Stimulated activated CD8-positive, alpha-beta memory T cell treated with anti-CD3 and anti-CD28 coated beads, Interleukin-12 subunit alpha, Interleukin-12 subunit beta, amount 100 ng/mL, for 4 hours (primary cell): ENCODE data around the gene PSMD7.
"Not testable (repeated sequence)": the region's sequence is repeated elsewhere in the genome, so short reads cannot be mapped to it uniquely, and the experiment has no call there.

ENCODE experiments used
- DNase-seq: peaks from one replicate; pipeline ENCODE4 v3.0.0-alpha.2; 2020; ENCODE audit warnings: low read depth

PSMD7 gene

GRCh38 chr16:74297145-74297665 is 591 bp downstream of the PSMD7 start:
- peak; percentile 2 for DNase-seq

- DNase-seq: no peak
Observed at GRCh38 chr16:74298104-74298503, 1.5 kb downstream of the PSMD7 start.

GRCh38 chr16:74302341-74302740 is 5.7 kb downstream of the PSMD7 start:
- DNase-seq: no peak

- no peak for DNase-seq
Observed at GRCh38 chr16:74304164-74304834, 7.7 kb downstream of the PSMD7 start.

GRCh38 chr16:74304835-74305176 is 8.2 kb downstream of the PSMD7 start:
- DNase-seq: no peak

- DNase-seq: no peak
Observed at GRCh38 chr16:74305281-74305680, 8.7 kb downstream of the PSMD7 start.

- DNase-seq: no peak
Observed at GRCh38 chr16:74305978-74306784, 9.6 kb downstream of the PSMD7 start.

GRCh38 chr16:74307383-74307782 is 10.8 kb downstream of the PSMD7 start:
- no peak for DNase-seq

- DNase-seq: no peak
Observed at GRCh38 chr16:74309789-74310781, 13.5 kb downstream of the PSMD7 start.

GRCh38 chr16:74315059-74315458 is 18.4 kb downstream of the PSMD7 start:
- DNase-seq: no peak

- no peak for DNase-seq
Observed at GRCh38 chr16:74320707-74321106, 24.1 kb downstream of the PSMD7 start.

GRCh38 chr16:74321356-74321755 is 24.7 kb downstream of the PSMD7 start:
- no peak for DNase-seq

- no peak for DNase-seq
Observed at GRCh38 chr16:74322301-74322710, 25.7 kb downstream of the PSMD7 start.

- not testable (repeated sequence) for DNase-seq
Observed at GRCh38 chr16:74324777-74325176, 28.2 kb downstream of the PSMD7 start.

- DNase-seq: no peak
Observed at GRCh38 chr16:74325641-74326040, 29.0 kb downstream of the PSMD7 start.

- not testable (repeated sequence) for DNase-seq
Observed at GRCh38 chr16:74328346-74328745, 31.7 kb downstream of the PSMD7 start.

GRCh38 chr16:74332469-74332868 is 35.9 kb downstream of the PSMD7 start:
- not testable (repeated sequence) for DNase-seq

GRCh38 chr16:74337506-74337905 is 40.9 kb downstream of the PSMD7 start:
- DNase-seq: not testable (repeated sequence)

- DNase-seq: not testable (repeated sequence)
Observed at GRCh38 chr16:74339226-74339625, 42.6 kb downstream of the PSMD7 start.

- not testable (repeated sequence) for DNase-seq
Observed at GRCh38 chr16:74353038-74353437, 56.4 kb downstream of the PSMD7 start.
